Activated CD4-positive, alpha-beta memory T cell treated with anti-CD3 and anti-CD28 coated beads, Interleukin-2, amount 10 ng/mL, durations not matched to agents 7 days and 5 days (primary cell): Measurements from ENCODE around the gene CLRN1. TPM values are rescaled to one million over a fixed set of nuclear protein-coding genes. Genes with fewer than 3 reads are reported as not detected.

Experiments
- CTCF ChIA-PET: fragments of 350-600 bp; sonication (Branson Sonifier 250); formaldehyde crosslinking; loops from one replicate; lab custom pipeline; 2021; ENCODE audit warnings: antibody characterized with exemption, inconsistent platforms; lab: Charles Lee
- POLR2A ChIA-PET: fragments of 350-600 bp; sonication (Branson Sonifier 250); formaldehyde crosslinking; loops from one replicate; lab custom pipeline; 2021; ENCODE audit warnings: antibody characterized with exemption; lab: Charles Lee
- DNase-seq: peaks from one replicate; pipeline ENCODE4 v3.0.0-alpha.2; 2020
- H3K27ac Mint-ChIP-seq: one replicate; pipeline ENCODE4 v1.8.0; 2021; ENCODE audit warnings: mild to moderate bottlenecking, mixed read lengths
- H3K27me3 Mint-ChIP-seq: one replicate; pipeline ENCODE4 v1.8.0; 2021; ENCODE audit warnings: mixed read lengths
- H3K36me3 Mint-ChIP-seq: one replicate; pipeline ENCODE4 v1.8.0; 2021; ENCODE audit warnings: low read depth, mixed read lengths
- H3K4me1 Mint-ChIP-seq: one replicate; pipeline ENCODE4 v1.8.0; 2021; ENCODE audit warnings: mixed read lengths
- H3K4me3 Mint-ChIP-seq: one replicate; pipeline ENCODE4 v1.8.0; 2021; ENCODE audit warnings: mild to moderate bottlenecking, mixed read lengths
- H3K9me3 Mint-ChIP-seq: one replicate; pipeline ENCODE4 v1.8.0; 2021; ENCODE audit warnings: mixed read lengths
- total RNA-seq, 2 experiments: library from RNA; stranded (reverse); gene quantifications; one replicate each; pipeline ENCODE4 v1.2.3, GENCODE V29; 2021

CLRN1 gene
- total RNA-seq, 2 experiments from 2014 or later: not detected

DNA sequence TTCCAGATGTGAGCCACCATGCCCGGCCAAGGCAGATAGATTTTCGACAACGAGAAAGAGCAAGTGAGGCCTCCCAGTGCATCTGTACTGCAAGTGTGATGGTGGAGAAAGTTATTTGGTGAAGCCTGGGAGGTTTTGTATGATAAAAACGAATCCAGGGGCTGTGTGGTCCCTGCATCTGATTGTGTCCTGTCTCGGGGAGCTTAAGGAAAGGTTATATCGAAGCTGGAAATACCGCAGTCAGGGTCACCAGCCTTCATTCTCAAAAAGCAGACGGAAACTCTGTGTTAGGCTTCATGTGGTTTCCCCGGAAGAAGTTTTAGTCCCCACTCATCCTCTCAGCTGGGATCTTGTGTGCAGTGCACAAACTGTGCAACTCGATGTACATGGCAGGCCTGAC is 70.7 kb downstream of the CLRN1 start:
- H3K4me1 Mint-ChIP-seq: no peaks in the 10 kb centered on the region
- H3K36me3 Mint-ChIP-seq: no peaks in the 10 kb centered on the region
- CTCF ChIA-PET: no interaction called here
- no peak for DNase-seq
- peaks cover 34% of the 10 kb centered on the region for H3K27me3 Mint-ChIP-seq
- POLR2A ChIA-PET: no interaction called here
- H3K27ac Mint-ChIP-seq: no peak overlapping the region
- no peak overlapping the region for H3K4me3 Mint-ChIP-seq
- no peaks in the 10 kb centered on the region for H3K9me3 Mint-ChIP-seq

- CTCF ChIA-PET: interaction anchor here (1.4 kb wide), 1 partner anchor 8 kb away, joined by 4 read pairs; no protein-coding TSS in a partner anchor
- H3K4me3 Mint-ChIP-seq: no peak overlapping the region
- peaks cover 25% of the 10 kb centered on the region for H3K27me3 Mint-ChIP-seq
- H3K4me1 Mint-ChIP-seq: no peaks in the 10 kb centered on the region
- DNase-seq: no peak
- H3K27ac Mint-ChIP-seq: no peak overlapping the region
- no peaks in the 10 kb centered on the region for H3K9me3 Mint-ChIP-seq
- no peaks in the 10 kb centered on the region for H3K36me3 Mint-ChIP-seq
- POLR2A ChIA-PET: no interaction called here
Measured at GRCh38 chr3:150899141-150899540, 73.4 kb downstream of the CLRN1 start.

DNA sequence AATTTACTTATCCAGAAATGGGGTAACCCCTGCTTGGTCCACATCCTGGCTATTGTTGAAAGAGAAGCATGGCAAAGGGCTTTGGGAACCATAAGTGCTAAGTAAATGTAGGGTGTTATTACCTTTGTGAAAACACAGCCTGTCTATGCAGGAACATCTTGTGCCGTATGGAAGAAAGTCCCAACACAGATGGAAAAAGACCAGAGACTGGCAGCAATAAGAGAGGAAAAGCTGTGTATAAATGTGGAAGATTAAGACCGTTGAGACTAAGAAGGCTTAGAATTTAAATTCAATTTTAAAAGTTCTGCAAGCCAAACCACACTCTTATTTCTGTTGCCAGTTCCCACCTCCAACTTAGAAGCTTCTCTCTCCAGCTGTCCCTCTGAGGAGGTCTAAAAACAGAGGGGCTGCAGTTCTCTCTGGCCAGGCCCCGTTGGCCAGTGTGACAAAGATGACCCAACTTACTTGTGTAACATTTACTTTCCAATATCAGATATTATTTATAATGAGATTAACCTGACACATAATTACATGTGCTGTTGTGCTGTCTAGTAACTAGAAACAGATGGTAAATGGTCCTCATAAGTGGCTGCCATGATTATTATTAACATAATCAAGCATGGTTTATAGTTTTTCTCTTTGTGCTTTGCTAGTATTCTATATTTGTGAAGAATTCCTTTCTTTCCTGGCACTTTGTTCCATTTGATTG is 74.3 kb downstream of the CLRN1 start:
- no peaks in the 10 kb centered on the region for H3K4me1 Mint-ChIP-seq
- ChIA-PET CTCF (no interaction called here), POLR2A (no interaction called here)
- H3K27ac Mint-ChIP-seq: no peak overlapping the region
- no peaks in the 10 kb centered on the region for H3K9me3 Mint-ChIP-seq
- DNase-seq: no peak
- no peaks in the 10 kb centered on the region for H3K36me3 Mint-ChIP-seq
- no peak overlapping the region for H3K4me3 Mint-ChIP-seq
- peaks cover 19% of the 10 kb centered on the region for H3K27me3 Mint-ChIP-seq

GRCh38 chr3:150897592-150897991 is 74.9 kb downstream of the CLRN1 start:
- Mint-ChIP-seq H3K27me3 (peaks cover 13% of the 10 kb centered on the region), H3K27ac (no peak overlapping the region), H3K4me3 (no peak overlapping the region), H3K36me3 (no peaks in the 10 kb centered on the region), H3K4me1 (no peaks in the 10 kb centered on the region), H3K9me3 (no peaks in the 10 kb centered on the region)
- no peak for DNase-seq
- CTCF ChIA-PET: no interaction called here
- POLR2A ChIA-PET: no interaction called here

GRCh38 chr3:150890831-150891230 is 81.7 kb downstream of the CLRN1 start:
- H3K36me3 Mint-ChIP-seq: no peaks in the 10 kb centered on the region
- CTCF ChIA-PET: interaction anchor here (0.8 to 1.3 kb wide), 2 partner anchors 9 to 363 kb away, joined by 3 to 4 read pairs; no protein-coding TSS in a partner anchor

DNA sequence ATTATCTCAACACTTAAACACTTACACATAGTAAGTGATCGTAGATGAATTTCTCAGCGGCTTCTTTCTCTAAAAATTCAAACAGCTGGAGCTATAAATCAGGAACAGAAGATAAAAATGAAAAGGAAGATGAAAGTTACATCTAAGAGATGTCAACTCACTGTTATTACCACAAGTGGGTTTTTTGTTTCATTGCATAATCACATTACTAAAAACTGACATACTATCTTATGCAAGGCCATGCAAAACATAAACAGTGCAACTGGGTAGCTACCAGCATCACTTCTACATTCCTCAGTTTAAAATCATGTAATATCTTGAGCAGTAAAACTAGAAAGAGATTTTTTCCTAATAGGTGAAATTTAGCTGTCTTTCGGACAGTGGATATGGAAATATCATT is 82.2 kb downstream of the CLRN1 start:
- Mint-ChIP-seq H3K4me3 (no peak overlapping the region), H3K4me1 (no peaks in the 10 kb centered on the region), H3K27me3 (peaks cover 22% of the 10 kb centered on the region), H3K9me3 (no peaks in the 10 kb centered on the region), H3K27ac (no peak overlapping the region), H3K36me3 (no peaks in the 10 kb centered on the region)
- ChIA-PET POLR2A (no interaction called here), CTCF (interaction anchor here (0.8 to 1.3 kb wide), 2 partner anchors 10 to 362 kb away, joined by 3 to 4 read pairs; no protein-coding TSS in a partner anchor)
- DNase-seq: no peak

More at GRCh38 chr3:150890831-150891230, 81.7 kb downstream of the CLRN1 start:
- Mint-ChIP-seq H3K27ac (no peak overlapping the region), H3K4me1 (no peaks in the 10 kb centered on the region), H3K27me3 (peaks cover 17% of the 10 kb centered on the region), H3K9me3 (no peaks in the 10 kb centered on the region), H3K4me3 (no peak overlapping the region)
- no peak for DNase-seq
- POLR2A ChIA-PET: no interaction called here

DNA sequence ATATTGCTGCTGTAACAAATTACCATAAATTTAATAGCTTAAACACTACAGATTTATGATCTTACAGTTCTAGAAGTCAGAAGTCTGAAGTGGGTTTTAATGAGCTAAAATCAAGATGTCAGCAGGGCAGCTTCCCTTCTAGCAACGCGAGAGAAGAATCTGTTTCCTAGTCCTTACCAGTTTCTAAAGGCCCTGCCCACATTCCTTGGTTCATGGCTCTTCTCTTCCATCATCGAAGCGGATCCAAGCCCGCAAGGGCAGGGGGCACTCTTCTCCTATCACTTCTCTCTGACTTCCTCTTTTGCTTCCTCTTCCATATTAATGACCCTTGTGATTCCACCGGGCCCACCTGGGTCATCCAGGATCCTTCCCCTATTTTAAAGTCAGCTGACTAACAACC is 83.4 kb downstream of the CLRN1 start:
- Mint-ChIP-seq H3K36me3 (no peaks in the 10 kb centered on the region), H3K27me3 (peaks cover 27% of the 10 kb centered on the region), H3K9me3 (no peaks in the 10 kb centered on the region), H3K4me3 (no peak overlapping the region), H3K27ac (no peak overlapping the region), H3K4me1 (no peaks in the 10 kb centered on the region)
- ChIA-PET POLR2A (no interaction called here), CTCF (no interaction called here)
- no peak for DNase-seq

GRCh38 chr3:150887031-150887430 is 85.5 kb downstream of the CLRN1 start:
- DNase-seq: no peak
- Mint-ChIP-seq H3K4me3 (no peak overlapping the region), H3K9me3 (no peaks in the 10 kb centered on the region), H3K36me3 (no peaks in the 10 kb centered on the region), H3K27ac (no peak overlapping the region), H3K27me3 (peaks cover 37% of the 10 kb centered on the region), H3K4me1 (no peaks in the 10 kb centered on the region)
- CTCF ChIA-PET: no interaction called here
- POLR2A ChIA-PET: no interaction called here

DNA sequence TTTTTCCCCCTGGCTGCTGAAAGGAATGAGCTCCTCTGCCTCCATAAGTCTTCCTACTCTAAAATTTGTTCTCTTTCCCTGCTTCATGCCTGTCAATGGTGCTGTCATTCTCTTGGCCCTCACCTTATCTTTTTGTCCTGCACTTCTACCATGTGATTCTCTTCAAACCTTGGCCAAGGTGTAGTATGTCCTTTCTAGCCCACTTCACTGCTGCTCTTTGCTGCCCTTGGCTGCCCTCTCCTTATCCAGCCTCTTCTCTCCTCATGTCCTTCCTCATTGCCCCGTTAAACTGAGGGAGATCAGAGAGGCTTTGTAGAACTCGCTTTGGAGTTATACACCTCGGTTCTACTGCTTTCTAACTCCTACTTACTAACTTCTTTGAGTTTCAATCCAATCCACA is 87.0 kb downstream of the CLRN1 start:
- Mint-ChIP-seq H3K9me3 (no peaks in the 10 kb centered on the region), H3K27me3 (peaks cover 42% of the 10 kb centered on the region), H3K4me3 (no peak overlapping the region), H3K27ac (no peak overlapping the region), H3K4me1 (no peaks in the 10 kb centered on the region), H3K36me3 (no peaks in the 10 kb centered on the region)
- no peak for DNase-seq
- ChIA-PET POLR2A (no interaction called here), CTCF (no interaction called here)

DNA sequence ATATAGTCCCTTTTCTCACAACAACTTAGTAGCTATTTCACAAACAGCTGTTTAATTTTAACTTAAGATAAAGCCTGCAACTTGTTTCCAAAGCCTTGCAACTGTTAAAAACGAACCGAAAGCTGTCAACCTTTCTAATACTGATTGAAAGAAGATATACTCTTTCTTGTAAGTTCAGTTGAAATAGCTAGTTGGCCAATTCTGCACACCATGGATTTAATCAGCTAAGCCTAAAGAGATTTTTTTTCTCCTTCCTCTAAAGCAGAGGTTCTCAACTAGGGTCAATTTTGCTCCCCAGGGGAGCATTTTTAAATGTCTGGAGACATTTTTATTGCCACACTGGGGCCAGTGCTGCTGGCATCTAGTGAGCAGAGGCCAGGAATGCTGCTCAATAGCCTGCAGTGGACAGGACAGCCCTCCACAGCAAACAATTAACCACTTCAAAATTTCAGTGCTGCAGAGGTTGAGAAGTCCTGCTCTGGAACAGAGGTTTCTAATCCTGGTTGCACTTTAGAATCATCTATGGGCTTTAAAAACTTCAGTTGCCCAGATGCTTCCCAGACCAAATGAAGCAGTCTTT is 93.4 kb downstream of the CLRN1 start:
- no peak for DNase-seq
- ChIA-PET CTCF (interaction anchor here (0.6 to 0.8 kb wide), 2 partner anchors 15 to 265 kb away, joined by 3 read pairs; no protein-coding TSS in a partner anchor), POLR2A (no interaction called here)
- no peaks in the 10 kb centered on the region for H3K9me3 Mint-ChIP-seq
- no peak overlapping the region for H3K27ac Mint-ChIP-seq
- no peaks in the 10 kb centered on the region for H3K36me3 Mint-ChIP-seq
- H3K27me3 Mint-ChIP-seq: peaks cover 15% of the 10 kb centered on the region
- H3K4me1 Mint-ChIP-seq: peaks cover 15% of the 10 kb centered on the region
- H3K4me3 Mint-ChIP-seq: no peak overlapping the region

DNA sequence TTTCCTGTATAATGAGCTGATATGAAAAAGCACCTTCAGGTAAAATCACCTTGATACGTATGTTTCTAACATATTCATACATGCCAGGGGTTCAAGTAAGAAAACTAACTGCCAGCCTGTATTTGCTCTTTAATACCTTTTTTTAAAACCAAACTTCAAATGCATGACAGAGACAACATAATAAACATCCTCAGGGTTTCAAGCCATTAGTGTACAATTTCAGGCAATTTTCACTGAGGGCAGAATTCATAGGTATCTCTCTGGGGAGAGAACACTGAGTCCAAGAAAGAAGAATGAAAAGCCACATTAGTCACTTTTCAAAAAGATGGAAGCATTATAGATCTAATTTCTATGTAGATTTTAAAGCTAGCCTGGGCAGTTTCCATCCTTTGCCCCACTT is 94.2 kb downstream of the CLRN1 start:
- H3K27ac Mint-ChIP-seq: no peak overlapping the region
- H3K4me1 Mint-ChIP-seq: peaks cover 15% of the 10 kb centered on the region
- H3K36me3 Mint-ChIP-seq: no peaks in the 10 kb centered on the region
- POLR2A ChIA-PET: no interaction called here
- H3K27me3 Mint-ChIP-seq: peaks cover 9% of the 10 kb centered on the region
- no peaks in the 10 kb centered on the region for H3K9me3 Mint-ChIP-seq
- no peak overlapping the region for H3K4me3 Mint-ChIP-seq
- CTCF ChIA-PET: interaction anchor here (0.6 to 0.8 kb wide), 2 partner anchors 14 to 264 kb away, joined by 3 read pairs; no protein-coding TSS in a partner anchor
- no peak for DNase-seq

DNA sequence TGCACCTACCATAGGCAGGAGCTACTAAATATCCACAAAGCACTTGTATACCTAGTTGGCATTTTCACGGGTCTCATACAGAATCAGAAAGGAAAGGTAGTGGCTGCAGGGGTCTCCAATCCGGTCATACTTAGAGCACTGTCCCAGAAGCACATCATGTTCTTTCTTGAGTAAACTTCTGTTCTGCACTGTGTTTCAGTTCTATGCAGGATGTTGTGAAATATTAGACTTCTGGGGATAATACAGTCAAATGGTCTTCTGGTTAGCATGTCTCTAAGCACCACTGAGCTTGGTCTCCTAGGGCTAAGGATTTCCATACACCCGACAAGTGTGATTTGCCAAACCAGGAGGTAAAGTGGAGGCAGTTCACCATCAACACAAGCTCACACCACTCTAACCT is 95.2 kb downstream of the CLRN1 start:
- CTCF ChIA-PET: no interaction called here
- peaks cover 7% of the 10 kb centered on the region for H3K27me3 Mint-ChIP-seq
- H3K36me3 Mint-ChIP-seq: no peaks in the 10 kb centered on the region
- peaks cover 15% of the 10 kb centered on the region for H3K4me1 Mint-ChIP-seq
- DNase-seq: no peak
- H3K4me3 Mint-ChIP-seq: no peak overlapping the region
- no peak overlapping the region for H3K27ac Mint-ChIP-seq
- POLR2A ChIA-PET: no interaction called here
- H3K9me3 Mint-ChIP-seq: no peaks in the 10 kb centered on the region

DNA sequence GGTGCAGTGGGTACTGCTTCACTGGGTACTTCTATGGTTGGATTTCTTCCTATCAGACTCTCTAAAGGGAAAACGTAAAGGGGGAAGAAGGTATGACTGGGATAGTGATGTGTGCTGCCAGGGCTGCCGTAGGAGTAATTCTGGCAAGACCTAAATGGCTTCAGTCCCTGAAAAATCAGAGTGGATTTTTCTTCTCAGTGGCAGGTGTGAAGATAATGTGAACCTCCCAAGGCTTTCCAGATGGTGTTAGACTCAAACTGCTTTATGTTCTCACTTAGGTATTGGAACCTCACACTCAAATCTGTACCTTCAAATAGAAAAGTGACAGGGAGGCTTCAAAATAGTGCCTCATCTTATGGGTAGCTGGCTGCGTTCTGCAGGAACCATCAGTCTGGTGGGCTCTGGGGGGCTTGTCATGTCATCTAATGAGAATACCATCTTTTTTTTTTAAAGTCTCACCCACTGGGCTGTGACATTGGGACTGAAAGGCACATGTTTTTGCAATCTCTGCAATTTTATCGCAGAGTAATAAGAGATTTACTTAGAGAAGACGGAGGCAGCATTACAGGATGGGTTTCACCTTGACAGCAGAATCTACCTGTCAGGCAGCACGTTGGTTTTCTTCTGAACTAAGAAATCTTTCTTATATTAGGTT is 95.8 kb downstream of the CLRN1 start:
- H3K27me3 Mint-ChIP-seq: peaks cover 2% of the 10 kb centered on the region
- ChIA-PET CTCF (no interaction called here), POLR2A (no interaction called here)
- no peaks in the 10 kb centered on the region for H3K9me3 Mint-ChIP-seq
- no peak overlapping the region for H3K27ac Mint-ChIP-seq
- no peak overlapping the region for H3K4me3 Mint-ChIP-seq
- DNase-seq: no peak
- H3K36me3 Mint-ChIP-seq: no peaks in the 10 kb centered on the region
- H3K4me1 Mint-ChIP-seq: peaks cover 15% of the 10 kb centered on the region
